HepG2 (cell line): ENCODE results near the gene NXPH4. TPM values are rescaled to one million over a fixed set of nuclear protein-coding genes. Genes with fewer than 3 reads are reported as not detected.

ENCODE experiments used
- ATF7-NPFF ChIP-seq: sonication (generic); formaldehyde crosslinking; IDR thresholded peaks from 2 replicates; pipeline ENCODE4 v1.8.1; 2023; ENCODE audit warnings: mild to moderate bottlenecking, low read depth, missing genetic modification reagents, moderate library complexity
- DPF2 ChIP-seq: sonication (generic); formaldehyde crosslinking; IDR thresholded peaks from 2 replicates; pipeline ENCODE4 v1.4.0; 2020; ENCODE audit warnings: mild to moderate bottlenecking, low read depth, missing genetic modification reagents, borderline replicate concordance
- PATZ1 ChIP-seq: sonication (generic); formaldehyde crosslinking; IDR thresholded peaks from 2 replicates; pipeline ENCODE4 v1.4.0; 2020; ENCODE audit warnings: missing genetic modification reagents
- SRSF1 ChIP-seq: fragments of 200-400 bp; formaldehyde crosslinking; optimal IDR thresholded peaks from 2 replicates; pipeline ENCODE3; 2017; ENCODE audit warnings: mild to moderate bottlenecking, low read depth, low read length, moderate library complexity
- ZBTB33 ChIP-seq: sonication (generic); formaldehyde crosslinking; IDR thresholded peaks from 2 replicates; pipeline ENCODE4 v1.4.0; 2020; ENCODE audit warnings: missing genetic modification reagents
- polyA plus RNA-seq, 8 experiments: library from polyadenylated mRNA; depleted of rRNA in 3 of 8; stranded (reverse) in 7 of 8; unstranded in 1 of 8; fragments of >200 nt; fragmentation: Illumina TruSeq in 4 of 8; extraction: Trizol in 4 of 8; gene quantifications; 2 replicates each; pipeline versions ENCODE4 v1.2.1 to v1.2.3, GENCODE V29; 2011 to 2016; ENCODE audit warnings: low read depth in 4 of 8, missing spikeins in 1 of 8, mixed read lengths in 1 of 8; ENCODE audit not compliant: insufficient read depth in 1 of 8
- total RNA-seq, 5 experiments: library from RNA; depleted of rRNA; stranded (reverse); fragments of >200 nt; fragmentation: Illumina TruSeq; extraction: Trizol; gene quantifications; 2 replicates each; pipeline ENCODE4 v1.2.3, GENCODE V29; 2016; ENCODE audit warnings: low read depth in 1 of 5
- TF ChIP-seq, protein P1 (sequence below): sonication (generic); formaldehyde crosslinking; IDR thresholded peaks from 2 replicates; pipeline ENCODE4 v1.5.1; 2020; ENCODE audit warnings: mild to moderate bottlenecking, missing genetic modification reagents, moderate library complexity

The NXPH4 gene
- total and polyA plus RNA-seq, 2 of the 13 experiments (the other 11 are each of a cell fraction or from before 2014, with no cell fraction given) = 0.13 TPM; not detected in 1

- TF ChIP-seq, protein P1, sequence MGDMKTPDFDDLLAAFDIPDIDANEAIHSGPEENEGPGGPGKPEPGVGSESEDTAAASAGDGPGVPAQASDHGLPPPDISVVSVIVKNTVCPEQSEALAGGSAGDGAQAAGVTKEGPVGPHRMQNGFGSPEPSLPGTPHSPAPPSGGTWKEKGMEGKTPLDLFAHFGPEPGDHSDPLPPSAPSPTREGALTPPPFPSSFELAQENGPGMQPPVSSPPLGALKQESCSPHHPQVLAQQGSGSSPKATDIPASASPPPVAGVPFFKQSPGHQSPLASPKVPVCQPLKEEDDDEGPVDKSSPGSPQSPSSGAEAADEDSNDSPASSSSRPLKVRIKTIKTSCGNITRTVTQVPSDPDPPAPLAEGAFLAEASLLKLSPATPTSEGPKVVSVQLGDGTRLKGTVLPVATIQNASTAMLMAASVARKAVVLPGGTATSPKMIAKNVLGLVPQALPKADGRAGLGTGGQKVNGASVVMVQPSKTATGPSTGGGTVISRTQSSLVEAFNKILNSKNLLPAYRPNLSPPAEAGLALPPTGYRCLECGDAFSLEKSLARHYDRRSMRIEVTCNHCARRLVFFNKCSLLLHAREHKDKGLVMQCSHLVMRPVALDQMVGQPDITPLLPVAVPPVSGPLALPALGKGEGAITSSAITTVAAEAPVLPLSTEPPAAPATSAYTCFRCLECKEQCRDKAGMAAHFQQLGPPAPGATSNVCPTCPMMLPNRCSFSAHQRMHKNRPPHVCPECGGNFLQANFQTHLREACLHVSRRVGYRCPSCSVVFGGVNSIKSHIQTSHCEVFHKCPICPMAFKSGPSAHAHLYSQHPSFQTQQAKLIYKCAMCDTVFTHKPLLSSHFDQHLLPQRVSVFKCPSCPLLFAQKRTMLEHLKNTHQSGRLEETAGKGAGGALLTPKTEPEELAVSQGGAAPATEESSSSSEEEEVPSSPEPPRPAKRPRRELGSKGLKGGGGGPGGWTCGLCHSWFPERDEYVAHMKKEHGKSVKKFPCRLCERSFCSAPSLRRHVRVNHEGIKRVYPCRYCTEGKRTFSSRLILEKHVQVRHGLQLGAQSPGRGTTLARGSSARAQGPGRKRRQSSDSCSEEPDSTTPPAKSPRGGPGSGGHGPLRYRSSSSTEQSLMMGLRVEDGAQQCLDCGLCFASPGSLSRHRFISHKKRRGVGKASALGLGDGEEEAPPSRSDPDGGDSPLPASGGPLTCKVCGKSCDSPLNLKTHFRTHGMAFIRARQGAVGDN (CRISPR knock-in tag) = peak; percentile 62
- TF ChIP-seq SRSF1 = peak; percentile 59
- peak; percentile 80 for TF ChIP-seq PATZ1 (CRISPR knock-in tag)
- TF ChIP-seq ZBTB33 (CRISPR knock-in tag) = no peak
- TF ChIP-seq DPF2 = no peak
- no peak for TF ChIP-seq ATF7-NPFF
Measured at GRCh38 chr12:57216014-57216911, at the start of gene NXPH4 (continued).
